B cell (primary cell): Measurements from ENCODE around the gene AK1. TPM values are rescaled to one million over a fixed set of nuclear protein-coding genes. Genes with fewer than 3 reads are reported as not detected.

ENCODE experiments used
- ATAC-seq: fragments of 200-7000 bp; cut with Tn5 transposase; one replicate; pipeline ENCODE4 v1.10.0; 2021; ENCODE audit warnings: low read depth, mild to moderate bottlenecking, moderate number of reproducible peaks, moderate library complexity
- CTCF ChIA-PET: fragments of 350-600 bp; sonication (Branson Sonifier 250); formaldehyde crosslinking; loops from one replicate; lab custom pipeline; 2021; ENCODE audit warnings: antibody characterized with exemption, inconsistent platforms; lab: Charles Lee
- POLR2A ChIA-PET: fragments of 350-600 bp; sonication (Branson Sonifier 250); formaldehyde crosslinking; loops from one replicate; lab custom pipeline; 2021; ENCODE audit warnings: antibody characterized with exemption; lab: Charles Lee
- DNase-seq: peaks from one replicate; pipeline ENCODE4 v3.0.0; 2013
- H2AFZ ChIP-seq: 2 replicates; pipeline ENCODE4 v1.6.1; 2012; ENCODE audit warnings: mild to moderate bottlenecking, low read depth, low read length; ENCODE audit not compliant: insufficient read depth, poor library complexity, severe bottlenecking
- H3K27ac ChIP-seq, 2 donors: 1 replicate in 1 of 2; 2 replicates in 1 of 2; pipeline ENCODE4 v1.5.1; 2012 to 2013; ENCODE audit warnings: low read length in 2 of 2, mild to moderate bottlenecking in 2 of 2, moderate library complexity in 1 of 2
- H3K27me3 ChIP-seq, 4 experiments: fragments of 200-600 bp in 1 of 4; sonication (generic) in 1 of 4; replicated peaks in 1 of 4; 1 replicate in 2 of 4; 2 replicates in 2 of 4; pipeline versions ENCODE4 v1.6.1 to v1.7.0; 2013 to 2016; ENCODE audit warnings: low read length in 3 of 4, mild to moderate bottlenecking in 2 of 4, mixed read lengths in 1 of 4, moderate library complexity in 1 of 4; ENCODE audit not compliant: insufficient read depth in 4 of 4, control insufficient read depth in 3 of 4; ENCODE audit errors: control extremely low read depth in 1 of 4
- H3K36me3 ChIP-seq, 2 experiments: replicated peaks in 1 of 2; 1 replicate in 1 of 2; 2 replicates in 1 of 2; pipeline versions ENCODE4 v1.6.1 to v1.7.1; 2013; ENCODE audit warnings: low read length in 1 of 2; ENCODE audit not compliant: insufficient read depth in 2 of 2, control insufficient read depth in 1 of 2; ENCODE audit errors: control extremely low read depth in 1 of 2, extremely low read depth in 1 of 2
- H3K4me1 ChIP-seq, 2 donors: fragments of 200-600 bp in 1 of 2; sonication (generic) in 1 of 2; 1 replicate in 1 of 2; 2 replicates in 1 of 2; pipeline versions ENCODE4 v1.5.1 to v1.6.1; 2013 to 2017; ENCODE audit warnings: low read length in 2 of 2; ENCODE audit not compliant: control insufficient read depth in 2 of 2, insufficient read depth in 2 of 2
- H3K4me2 ChIP-seq: replicated peaks from 2 replicates; pipeline ENCODE3; 2012; ENCODE audit warnings: mild to moderate bottlenecking, low read depth, low read length; ENCODE audit not compliant: poor library complexity, severe bottlenecking
- H3K4me3 ChIP-seq, 5 experiments: fragments of 200-600 bp in 1 of 5; sonication (generic) in 1 of 5; 1 replicate in 3 of 5; 2 replicates in 2 of 5; pipeline versions ENCODE4 v1.5.1 to v1.7.0; 2011 to 2016; ENCODE audit warnings: low read length in 4 of 5, mild to moderate bottlenecking in 4 of 5, low read depth in 2 of 5, control low read depth in 1 of 5, moderate library complexity in 1 of 5; ENCODE audit not compliant: insufficient read depth in 1 of 5; ENCODE audit errors: control extremely low read depth in 1 of 5, extremely low read depth in 1 of 5
- H3K79me2 ChIP-seq: fragments of 200-600 bp; sonication (generic); one replicate; pipeline ENCODE4 v1.6.0; 2016; ENCODE audit warnings: low read length; ENCODE audit not compliant: control insufficient read depth, insufficient read depth
- H3K9ac ChIP-seq: fragments of 200-600 bp; sonication (generic); 2 replicates; pipeline ENCODE4 v1.6.1; 2017; ENCODE audit warnings: mild to moderate bottlenecking, low read length, moderate library complexity
- H3K9me3 ChIP-seq, 3 donors: one replicate each; pipeline versions ENCODE4 v1.6.1 to v1.7.1; 2013; ENCODE audit warnings: low read length in 2 of 3; ENCODE audit not compliant: control insufficient read depth in 2 of 3, insufficient read depth in 1 of 3; ENCODE audit errors: control extremely low read depth in 1 of 3
- H4K20me1 ChIP-seq: 2 replicates; pipeline ENCODE4 v1.6.0; 2012; ENCODE audit warnings: mild to moderate bottlenecking, low read length; ENCODE audit not compliant: insufficient read depth, control insufficient read depth, poor library complexity, severe bottlenecking
- H3K27ac Mint-ChIP-seq: one replicate; pipeline ENCODE4 v1.8.0; 2021; ENCODE audit warnings: mixed read lengths
- H3K27me3 Mint-ChIP-seq: one replicate; pipeline ENCODE4 v1.8.0; 2021; ENCODE audit warnings: mixed read lengths
- H3K4me1 Mint-ChIP-seq: one replicate; pipeline ENCODE4 v1.8.0; 2021; ENCODE audit warnings: mixed read lengths
- H3K4me3 Mint-ChIP-seq: one replicate; pipeline ENCODE4 v1.8.0; 2021; ENCODE audit warnings: mixed read lengths
- H3K9me3 Mint-ChIP-seq: one replicate; pipeline ENCODE4 v1.8.0; 2022; ENCODE audit warnings: mixed read lengths; ENCODE audit not compliant: insufficient read depth
- CTCF ChIP-seq: fragments of 200-600 bp; IDR thresholded peaks from one replicate; pipeline ENCODE4 v1.8.0; 2022; ENCODE audit warnings: antibody characterized with exemption, mild to moderate bottlenecking
- EZH2 ChIP-seq: IDR thresholded peaks from 2 replicates; pipeline ENCODE4 v1.6.1; 2012; ENCODE audit warnings: borderline replicate concordance, low read depth, mild to moderate bottlenecking, moderate library complexity, low read length; ENCODE audit not compliant: insufficient read depth, poor library complexity, severe bottlenecking
- WGBS: methylation state at CpG from one replicate; pipeline ENCODE4 v1.1.5; 2013; ENCODE audit warnings: missing lambda C conversion rate; ENCODE audit not compliant: insufficient coverage; 5-methylcytosine and 5-hydroxymethylcytosine counted together
- intact Hi-C: fragments of 100-400 bp; cut with micrococcal nuclease; formaldehyde crosslinking; loops from one replicate; pipeline ENCODE4 v1.10.0; 2022
- polyA plus RNA-seq: library from polyadenylated mRNA; depleted of rRNA; stranded (reverse); fragments of >200 nt; gene quantifications from 2 replicates; pipeline ENCODE4 v1.2.3, GENCODE V29; 2012
- total RNA-seq, 2 donors: library from RNA; stranded (reverse); fragments of 120-200 nt in 1 of 2; gene quantifications; 1 replicate in 1 of 2; 2 replicates in 1 of 2; pipeline versions ENCODE4 v1.2.3 to v1.2.4, GENCODE V29; 2013 to 2022

The AK1 gene
- total and polyA plus RNA-seq, 2 donors (not counting 1 experiment from before 2014, with no cell fraction given): 28.0 to 31.8 TPM

GRCh38 chr9:127862075-127863011, 15.1 kb downstream of the AK1 start:
- DNase-seq: peak; percentile 87

More at GRCh38 chr9:127862075-127863011, 15.1 kb downstream of the AK1 start:
- Histone ChIP-seq H3K9me3 (no peaks in the 10 kb centered on the region), H2AFZ (peak overlapping the region; percentile 69), H3K4me2 (peak overlapping the region; percentile 56), H4K20me1 (no peaks in the 10 kb centered on the region), H3K9ac (peak overlapping the region; percentile 15), H3K27me3 (no peaks in the 10 kb centered on the region), H3K36me3 (no peaks in the 10 kb centered on the region), H3K4me3 (no peak overlapping the region), H3K27ac (peak overlapping the region; percentile 90 to 92), H3K79me2 (no peaks in the 10 kb centered on the region), H3K4me1 (peaks cover 59 to 78% of the 10 kb centered on the region in 2 donors)
- TF ChIP-seq CTCF (no peak), EZH2 (no peak)
- ATAC-seq: peak; percentile 77
- H3K4me1 Mint-ChIP-seq: peaks cover 64% of the 10 kb centered on the region
- no peaks in the 10 kb centered on the region for H3K9me3 Mint-ChIP-seq
- intact Hi-C loops: loop anchor here (1.0 to 2.0 kb wide), 2 partner anchors 42 to 55 kb away; partner anchors contain the start of gene ST6GALNAC4
- peak overlapping the region; percentile 78 for H3K4me3 Mint-ChIP-seq
- CTCF ChIA-PET: interaction anchor here (1.1 to 13.7 kb wide), 7 partner anchors 7 to 128 kb away, joined by 3 to 237 read pairs (median 3); partner anchors contain the start of genes CDK9, ST6GALNAC4 and TOR2A
- peak overlapping the region; percentile 99 for H3K27ac Mint-ChIP-seq
- no peaks in the 10 kb centered on the region for H3K27me3 Mint-ChIP-seq
- POLR2A ChIA-PET: interaction anchor here (1.0 to 1.7 kb wide), 6 partner anchors 8 to 128 kb away, joined by 3 to 8 read pairs (median 6); partner anchors contain the start of genes CDK9, ENG, ST6GALNAC4 and TOR2A
- WGBS: 15% methylated on average over 15 of the region's 29 CpGs
